ENCODE measurements around the gene TNS3. TPM values are rescaled to one million over a fixed set of nuclear protein-coding genes. Genes with fewer than 3 reads are reported as not detected.

TNS3 gene
- total RNA-seq, 1 experiment from 2014 or later = 135 TPM

GRCh38 chr7:47383072-47383471 lies 198.8 kb downstream of the TNS3 start:
- no peaks in the 10 kb centered on the region for H3K27me3 Mint-ChIP-seq (ENCODE audit: unreplicated experiment)
- no peak for DNase-seq
- CTCF ChIA-PET = no interaction called here
- H3K4me3 Mint-ChIP-seq (ENCODE audit: low read depth, unreplicated experiment) = no peak overlapping the region
- intact Hi-C loops (cut with micrococcal nuclease; ENCODE audit: unreplicated experiment) = no loop called here
- no TSS peak for BruUV-seq (replicated peaks)
- H3K9me3 Mint-ChIP-seq (ENCODE audit: low read depth, unreplicated experiment) = no peaks in the 10 kb centered on the region
- H3K27ac Mint-ChIP-seq (ENCODE audit: unreplicated experiment) = no peak overlapping the region
- H3K4me1 Mint-ChIP-seq (ENCODE audit: low read depth, unreplicated experiment) = peaks cover 41% of the 10 kb centered on the region
- no peak for TF ChIP-seq CTCF (IDR thresholded peaks at IDR 0.05; ENCODE audit: unreplicated experiment)
- H3K36me3 Mint-ChIP-seq (ENCODE audit: insufficient read depth, unreplicated experiment) = peaks cover 11% of the 10 kb centered on the region

GRCh38 chr7:47382200-47382599 lies 199.7 kb downstream of the TNS3 start:
- CTCF ChIA-PET = interaction anchor here (0.5 kb wide), 1 partner anchor 16 kb away, joined by 3 read pairs; no protein-coding TSS in a partner anchor
- H3K9me3 Mint-ChIP-seq (ENCODE audit: low read depth, unreplicated experiment) = no peaks in the 10 kb centered on the region
- peaks cover 41% of the 10 kb centered on the region for H3K4me1 Mint-ChIP-seq (ENCODE audit: low read depth, unreplicated experiment)
- no peak for TF ChIP-seq CTCF (IDR thresholded peaks at IDR 0.05; ENCODE audit: unreplicated experiment)
- no peak overlapping the region for H3K4me3 Mint-ChIP-seq (ENCODE audit: low read depth, unreplicated experiment)
- peaks cover 11% of the 10 kb centered on the region for H3K36me3 Mint-ChIP-seq (ENCODE audit: insufficient read depth, unreplicated experiment)
- intact Hi-C loops (cut with micrococcal nuclease; ENCODE audit: unreplicated experiment) = no loop called here
- no TSS peak for BruUV-seq (replicated peaks)
- no peak for DNase-seq
- H3K27ac Mint-ChIP-seq (ENCODE audit: unreplicated experiment) = no peak overlapping the region
- H3K27me3 Mint-ChIP-seq (ENCODE audit: unreplicated experiment) = no peaks in the 10 kb centered on the region

- no peaks in the 10 kb centered on the region for H3K9me3 Mint-ChIP-seq (ENCODE audit: low read depth, unreplicated experiment)
- H3K4me3 Mint-ChIP-seq (ENCODE audit: low read depth, unreplicated experiment) = no peak overlapping the region
- BruUV-seq (replicated peaks) = no TSS peak
- no peak overlapping the region for H3K27ac Mint-ChIP-seq (ENCODE audit: unreplicated experiment)
- no peaks in the 10 kb centered on the region for H3K27me3 Mint-ChIP-seq (ENCODE audit: unreplicated experiment)
- TF ChIP-seq CTCF (IDR thresholded peaks at IDR 0.05; ENCODE audit: unreplicated experiment) = no peak
- CTCF ChIA-PET = interaction anchor here (0.7 to 2.6 kb wide), 2 partner anchors 88 to 115 kb away, joined by 3 to 19 read pairs; no protein-coding TSS in a partner anchor
- H3K4me1 Mint-ChIP-seq (ENCODE audit: low read depth, unreplicated experiment) = peaks cover 35% of the 10 kb centered on the region
- no peak for DNase-seq
- intact Hi-C loops (cut with micrococcal nuclease; ENCODE audit: unreplicated experiment) = no loop called here
- H3K36me3 Mint-ChIP-seq (ENCODE audit: insufficient read depth, unreplicated experiment) = peaks cover 11% of the 10 kb centered on the region
These were observed 200.8 kb downstream of the TNS3 start for GRCh38 chr7:47381134-47381495.

- Mint-ChIP-seq H3K36me3 (ENCODE audit: insufficient read depth, unreplicated experiment) (peaks cover 11% of the 10 kb centered on the region), H3K27ac (ENCODE audit: unreplicated experiment) (peak overlapping the region; percentile 1), H3K9me3 (ENCODE audit: low read depth, unreplicated experiment) (no peaks in the 10 kb centered on the region), H3K4me1 (ENCODE audit: low read depth, unreplicated experiment) (peaks cover 30% of the 10 kb centered on the region), H3K4me3 (ENCODE audit: low read depth, unreplicated experiment) (peak overlapping the region; percentile 34), H3K27me3 (ENCODE audit: unreplicated experiment) (no peaks in the 10 kb centered on the region)
- TF ChIP-seq CTCF (IDR thresholded peaks at IDR 0.05; ENCODE audit: unreplicated experiment) = no peak
- CTCF ChIA-PET = interaction anchor here (0.5 to 2.6 kb wide), 7 partner anchors 9 to 439 kb away, joined by 3 to 19 read pairs (median 3); no protein-coding TSS in a partner anchor
- intact Hi-C loops (cut with micrococcal nuclease; ENCODE audit: unreplicated experiment) = no loop called here
- peak; percentile 54 for DNase-seq
- no TSS peak for BruUV-seq (replicated peaks)
These were observed 201.4 kb downstream of the TNS3 start for GRCh38 chr7:47380325-47381133.
